ENCODE results near the gene DSG3. TPM values are rescaled to one million over a fixed set of nuclear protein-coding genes. Genes with fewer than 3 reads are reported as not detected.

The DSG3 gene
- total RNA-seq, 4 donors from 2014 or later: under 0.01 TPM; not detected in 3

DNA sequence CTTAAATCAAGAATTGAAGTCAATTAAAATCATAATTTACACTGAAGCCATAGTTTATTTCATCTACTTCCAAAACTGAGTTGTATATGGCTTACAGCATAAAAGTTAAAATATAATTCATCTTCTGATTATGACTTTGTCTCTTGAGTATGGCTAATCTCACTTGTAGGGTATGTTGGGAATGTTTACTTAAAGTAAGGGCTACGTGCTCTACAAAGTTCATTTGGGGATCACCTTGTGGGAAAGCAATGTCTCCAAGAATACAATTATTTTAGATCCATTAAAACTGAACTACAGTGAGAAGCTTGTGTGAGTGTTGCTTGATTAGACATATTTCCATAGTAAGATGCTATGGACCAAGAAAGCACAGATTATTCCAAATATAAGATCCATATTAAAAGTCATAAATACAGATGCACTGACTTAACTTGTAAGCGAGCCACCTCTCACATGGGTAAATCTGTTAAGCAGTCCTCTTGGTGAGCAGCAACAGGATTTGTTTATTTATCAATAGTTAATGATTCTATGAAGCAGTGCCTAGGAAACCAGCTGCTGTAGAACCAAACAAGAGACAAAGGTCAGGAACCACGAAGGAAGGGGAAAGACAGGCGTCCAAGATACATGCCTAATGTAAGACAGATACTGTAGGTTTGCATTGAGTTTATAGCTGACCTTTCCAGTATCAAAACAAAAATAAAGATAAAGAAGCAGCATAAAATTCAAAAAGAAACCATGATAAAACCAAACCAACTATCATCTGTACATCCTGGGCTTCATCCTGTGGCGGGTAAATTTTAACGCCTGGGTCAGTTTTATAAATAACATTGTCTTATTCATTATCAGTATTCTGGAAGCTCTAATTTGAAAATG, 46.1 kb upstream of the DSG3 start:
- Histone ChIP-seq H3K4me1 (peaks cover 0 to 61% (median 34%) of the 10 kb centered on the region in 4 donors), H3K27ac (peak overlapping the region in 3 of 4 donors; percentile 11 to 46 (median 43)), H3K27me3 (no peaks in the 10 kb centered on the region), H3K9me3 (no peaks in the 10 kb centered on the region), H3K36me3 (no peaks in the 10 kb centered on the region), H3K4me3 (no peak overlapping the region)
- in situ Hi-C loops (cut with MboI; ENCODE audit: low pct_ligation_motif_present in 1 of 4, low pct_unique_long_range_greater_than_20kb in 1 of 4, low sequenced_read_pairs in 3 of 4) (loop anchor here in 1 of 4 donors (25.0 kb wide), 1 partner anchor 314 kb away; no protein-coding TSS in a partner anchor), intact Hi-C loops (cut with DNase I; ENCODE audit: low total_unique reads) (no loop called here)
- no peak for TF ChIP-seq EP300 (IDR thresholded peaks at IDR 0.05; ENCODE audit: low read depth)
- TF ChIP-seq POLR2A (IDR thresholded peaks at IDR 0.05): no peak
- TF ChIP-seq, protein P1, sequence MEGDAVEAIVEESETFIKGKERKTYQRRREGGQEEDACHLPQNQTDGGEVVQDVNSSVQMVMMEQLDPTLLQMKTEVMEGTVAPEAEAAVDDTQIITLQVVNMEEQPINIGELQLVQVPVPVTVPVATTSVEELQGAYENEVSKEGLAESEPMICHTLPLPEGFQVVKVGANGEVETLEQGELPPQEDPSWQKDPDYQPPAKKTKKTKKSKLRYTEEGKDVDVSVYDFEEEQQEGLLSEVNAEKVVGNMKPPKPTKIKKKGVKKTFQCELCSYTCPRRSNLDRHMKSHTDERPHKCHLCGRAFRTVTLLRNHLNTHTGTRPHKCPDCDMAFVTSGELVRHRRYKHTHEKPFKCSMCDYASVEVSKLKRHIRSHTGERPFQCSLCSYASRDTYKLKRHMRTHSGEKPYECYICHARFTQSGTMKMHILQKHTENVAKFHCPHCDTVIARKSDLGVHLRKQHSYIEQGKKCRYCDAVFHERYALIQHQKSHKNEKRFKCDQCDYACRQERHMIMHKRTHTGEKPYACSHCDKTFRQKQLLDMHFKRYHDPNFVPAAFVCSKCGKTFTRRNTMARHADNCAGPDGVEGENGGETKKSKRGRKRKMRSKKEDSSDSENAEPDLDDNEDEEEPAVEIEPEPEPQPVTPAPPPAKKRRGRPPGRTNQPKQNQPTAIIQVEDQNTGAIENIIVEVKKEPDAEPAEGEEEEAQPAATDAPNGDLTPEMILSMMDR (IDR thresholded peaks at IDR 0.05): no peak
- TF ChIP-seq POLR2AphosphoS5 (IDR thresholded peaks at IDR 0.05): no peak
- WGBS, 2 donors (ENCODE audit: low coverage in 1 of 2): 43 to 51% methylated on average over 5 to 6 of the region's 6 CpGs
- DNase-seq: no peak

DNA sequence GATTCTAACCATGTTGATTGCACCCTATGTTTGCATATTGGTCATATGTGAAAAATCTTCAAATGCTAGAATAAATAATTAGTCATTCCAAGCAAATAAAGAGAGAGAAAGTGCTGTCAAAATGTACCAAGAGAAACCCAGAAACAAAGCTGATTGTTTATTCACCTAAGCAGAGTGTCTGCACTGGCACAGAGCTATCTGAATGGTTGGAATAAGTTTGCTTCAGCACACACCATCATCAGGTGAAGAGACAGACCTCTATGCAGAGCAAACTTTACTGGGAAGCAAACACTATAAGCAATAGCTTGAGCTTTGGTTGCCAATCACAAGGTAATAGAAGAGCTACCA, 45.5 kb upstream of the DSG3 start:
- H3K27ac ChIP-seq: peak overlapping the region in 3 of 4 donors; percentile 11 to 46 (median 43)
- H3K36me3 ChIP-seq: no peaks in the 10 kb centered on the region
- no peak for DNase-seq
- H3K9me3 ChIP-seq: no peaks in the 10 kb centered on the region
- TF ChIP-seq POLR2A (IDR thresholded peaks at IDR 0.05): no peak
- no peak for TF ChIP-seq POLR2AphosphoS5 (IDR thresholded peaks at IDR 0.05)
- TF ChIP-seq, protein P1 (IDR thresholded peaks at IDR 0.05): no peak
- no peak for TF ChIP-seq EP300 (IDR thresholded peaks at IDR 0.05; ENCODE audit: low read depth)
- H3K27me3 ChIP-seq: no peaks in the 10 kb centered on the region
- H3K4me1 ChIP-seq: peaks cover 0 to 54% (median 31%) of the 10 kb centered on the region in 4 donors
- in situ Hi-C loops (cut with MboI; ENCODE audit: low pct_ligation_motif_present in 1 of 4, low pct_unique_long_range_greater_than_20kb in 1 of 4, low sequenced_read_pairs in 3 of 4) (loop anchor here in 1 of 4 donors (25.0 kb wide), 1 partner anchor 315 kb away; no protein-coding TSS in a partner anchor), intact Hi-C loops (cut with DNase I; ENCODE audit: low total_unique reads) (no loop called here)
- no peak overlapping the region for H3K4me3 ChIP-seq

DNA sequence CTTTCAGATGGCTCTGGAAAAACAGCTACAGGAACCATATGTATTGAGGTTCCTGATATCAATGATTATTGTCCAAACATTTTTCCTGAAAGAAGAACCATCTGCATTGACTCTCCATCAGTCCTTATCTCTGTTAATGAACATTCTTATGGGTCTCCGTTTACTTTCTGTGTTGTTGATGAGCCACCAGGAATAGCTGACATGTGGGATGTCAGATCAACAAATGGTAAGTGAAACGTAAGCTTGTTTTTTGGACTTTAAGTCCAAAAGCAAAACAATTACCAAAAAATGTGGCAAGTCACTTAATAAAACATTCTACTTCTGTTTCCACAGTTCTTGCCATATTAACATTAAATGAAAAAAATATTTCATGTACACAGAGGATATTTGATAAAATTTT, 44.1 kb upstream of the DSG3 start:
- TF ChIP-seq, protein P1 (IDR thresholded peaks at IDR 0.05): no peak
- no peak for TF ChIP-seq POLR2A (IDR thresholded peaks at IDR 0.05)
- TF ChIP-seq POLR2AphosphoS5 (IDR thresholded peaks at IDR 0.05): no peak
- TF ChIP-seq EP300 (IDR thresholded peaks at IDR 0.05; ENCODE audit: low read depth): no peak
- Histone ChIP-seq H3K4me1 (peaks cover 0 to 41% (median 26%) of the 10 kb centered on the region in 4 donors), H3K27me3 (no peaks in the 10 kb centered on the region), H3K4me3 (no peak overlapping the region), H3K36me3 (no peaks in the 10 kb centered on the region), H3K27ac (no peak overlapping the region), H3K9me3 (no peaks in the 10 kb centered on the region)
- DNase-seq: no peak
- 54 to 66% methylated on average over 2 of the region's 2 CpGs for WGBS, 2 donors (ENCODE audit: low coverage in 1 of 2)
- intact Hi-C loops (cut with DNase I; ENCODE audit: low total_unique reads) (no loop called here), in situ Hi-C loops (cut with MboI; ENCODE audit: low pct_ligation_motif_present in 1 of 4, low pct_unique_long_range_greater_than_20kb in 1 of 4, low sequenced_read_pairs in 3 of 4) (loop anchor here in 1 of 4 donors (25.0 kb wide), 1 partner anchor 316 kb away; no protein-coding TSS in a partner anchor)

DNA sequence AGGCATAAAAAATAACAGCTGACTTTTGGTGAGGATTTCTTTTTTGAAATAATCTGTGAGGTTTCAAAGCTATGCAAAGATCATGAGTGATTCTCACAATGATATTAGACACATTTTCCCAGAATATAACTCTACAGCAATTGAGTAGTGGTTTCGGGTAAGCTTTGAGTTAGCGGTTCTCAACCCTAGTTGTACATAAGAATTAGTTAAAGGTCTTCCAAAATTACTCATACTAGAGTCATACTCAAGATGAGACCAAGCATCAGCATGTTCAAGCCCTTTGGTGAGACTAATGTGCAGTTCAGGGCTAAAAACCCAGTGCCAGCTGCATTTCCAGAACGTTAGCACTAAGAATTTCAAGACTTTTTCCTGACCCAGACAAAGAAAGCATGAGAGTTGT, 39.9 kb upstream of the DSG3 start:
- in situ Hi-C loops (cut with MboI; ENCODE audit: low pct_ligation_motif_present in 1 of 4, low pct_unique_long_range_greater_than_20kb in 1 of 4, low sequenced_read_pairs in 3 of 4): loop anchor here in 1 of 4 donors (25.0 kb wide), 1 partner anchor 320 kb away; no protein-coding TSS in a partner anchor
- TF ChIP-seq POLR2A (IDR thresholded peaks at IDR 0.05) (no peak), EP300 (IDR thresholded peaks at IDR 0.05; ENCODE audit: low read depth) (no peak), POLR2AphosphoS5 (IDR thresholded peaks at IDR 0.05) (no peak)
- TF ChIP-seq, protein P1 (IDR thresholded peaks at IDR 0.05): no peak

More for the DNA sequence above, 39.9 kb upstream of the DSG3 start:
- no peaks in the 10 kb centered on the region for H3K9me3 ChIP-seq
- 74 to 88% methylated on average over 2 to 3 of the region's 3 CpGs for WGBS, 2 donors (ENCODE audit: low coverage in 1 of 2)
- H3K4me3 ChIP-seq: no peak overlapping the region
- no peak overlapping the region for H3K27ac ChIP-seq
- H3K4me1 ChIP-seq: no peaks in the 10 kb centered on the region
- intact Hi-C loops (cut with DNase I; ENCODE audit: low total_unique reads): no loop called here
- no peak for DNase-seq
- no peaks in the 10 kb centered on the region for H3K27me3 ChIP-seq
- no peaks in the 10 kb centered on the region for H3K36me3 ChIP-seq

All from transverse colon (tissue), 4 donors.